MCF 10A (cell line): Measurements from ENCODE around the gene SNX33. TPM values are rescaled to one million over a fixed set of nuclear protein-coding genes. Genes with fewer than 3 reads are reported as not detected.

Source experiments
- BruUV-seq: library from RNA; stranded (reverse); fragments of 400-500 nt; replicated peaks from 2 replicates; lab custom pipeline; 2021; lab: Mats Ljungman, UMichigan
- CTCF ChIA-PET: fragments of 300-600 bp; sonication (Branson Sonifier 250); formaldehyde crosslinking; extraction: SDS; loops from one replicate; lab custom pipeline; 2021; ENCODE audit warnings: antibody characterized with exemption, inconsistent platforms; lab: Yijun Ruan, JAX
- POLR2A ChIA-PET: fragments of 300-600, 350-650 bp; sonication (Branson Sonifier 250); formaldehyde crosslinking; extraction: SDS; loops from one replicate; lab custom pipeline; 2020; ENCODE audit warnings: antibody characterized with exemption, inconsistent platforms; lab: Yijun Ruan, JAX
- DNase-seq: peaks from one replicate; pipeline ENCODE4 v3.0.0-alpha.2; 2018; ENCODE audit not compliant: unreplicated experiment
- H3K27ac Mint-ChIP-seq: one replicate; pipeline ENCODE4 v1.8.0; 2022; ENCODE audit warnings: mild to moderate bottlenecking, low read depth, mixed read lengths; ENCODE audit not compliant: unreplicated experiment
- H3K27me3 Mint-ChIP-seq: one replicate; pipeline ENCODE4 v1.8.0; 2022; ENCODE audit warnings: mixed read lengths; ENCODE audit not compliant: insufficient read depth, unreplicated experiment
- H3K36me3 Mint-ChIP-seq: one replicate; pipeline ENCODE4 v1.8.0; 2022; ENCODE audit warnings: mild to moderate bottlenecking, moderate library complexity, mixed read lengths; ENCODE audit not compliant: insufficient read depth, unreplicated experiment
- H3K4me1 Mint-ChIP-seq: one replicate; pipeline ENCODE4 v1.8.0; 2022; ENCODE audit warnings: mixed read lengths; ENCODE audit not compliant: insufficient read depth, unreplicated experiment
- H3K4me3 Mint-ChIP-seq: one replicate; pipeline ENCODE4 v1.8.0; 2022; ENCODE audit warnings: mild to moderate bottlenecking, moderate library complexity, mixed read lengths; ENCODE audit not compliant: unreplicated experiment
- H3K9me3 Mint-ChIP-seq: one replicate; pipeline ENCODE4 v1.8.0; 2022; ENCODE audit warnings: mixed read lengths; ENCODE audit not compliant: unreplicated experiment
- CTCF ChIP-seq: fragments of 200-600 bp; IDR thresholded peaks from one replicate; pipeline ENCODE4 v1.8.0; 2022; ENCODE audit warnings: antibody characterized with exemption, mild to moderate bottlenecking; ENCODE audit not compliant: unreplicated experiment
- intact Hi-C: fragments of 100-400 bp; cut with micrococcal nuclease; formaldehyde crosslinking; loops from 2 replicates; pipeline ENCODE4 v1.14.1; 2022
- total RNA-seq: library from RNA; stranded (reverse); gene quantifications from 2 replicates; pipeline ENCODE4 v1.2.3, GENCODE V29; 2022

Gene SNX33
- total RNA-seq, 1 experiment from 2014 or later, result 15.2 TPM

DNA sequence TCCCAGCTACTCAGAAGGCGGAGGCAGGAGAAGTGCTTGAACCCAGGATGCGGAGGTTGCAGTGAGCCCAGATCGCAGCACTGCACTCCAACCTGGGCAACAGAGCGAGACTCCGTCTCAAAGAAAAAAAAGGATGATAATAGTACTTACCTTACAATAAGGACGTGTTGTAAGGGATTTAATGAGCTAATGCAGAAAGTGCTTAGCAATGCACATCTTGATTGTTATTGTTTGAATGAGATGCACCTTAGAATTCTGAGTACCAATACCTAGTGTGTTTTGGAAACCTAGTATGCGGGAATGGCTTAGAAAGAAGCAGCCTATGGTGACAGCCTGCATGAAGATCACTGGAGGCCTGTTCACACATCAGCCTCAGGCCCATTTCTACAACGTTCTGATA lies 41.7 kb upstream of the SNX33 start:
- Mint-ChIP-seq H3K27ac (no peak overlapping the region), H3K27me3 (no peaks in the 10 kb centered on the region), H3K9me3 (no peaks in the 10 kb centered on the region), H3K36me3 (peaks cover 78% of the 10 kb centered on the region), H3K4me1 (no peaks in the 10 kb centered on the region), H3K4me3 (no peak overlapping the region)
- intact Hi-C loops, result no loop called here
- no peak for DNase-seq
- no TSS peak for BruUV-seq
- no peak for TF ChIP-seq CTCF
- ChIA-PET CTCF (no interaction called here), POLR2A (no interaction called here)

DNA sequence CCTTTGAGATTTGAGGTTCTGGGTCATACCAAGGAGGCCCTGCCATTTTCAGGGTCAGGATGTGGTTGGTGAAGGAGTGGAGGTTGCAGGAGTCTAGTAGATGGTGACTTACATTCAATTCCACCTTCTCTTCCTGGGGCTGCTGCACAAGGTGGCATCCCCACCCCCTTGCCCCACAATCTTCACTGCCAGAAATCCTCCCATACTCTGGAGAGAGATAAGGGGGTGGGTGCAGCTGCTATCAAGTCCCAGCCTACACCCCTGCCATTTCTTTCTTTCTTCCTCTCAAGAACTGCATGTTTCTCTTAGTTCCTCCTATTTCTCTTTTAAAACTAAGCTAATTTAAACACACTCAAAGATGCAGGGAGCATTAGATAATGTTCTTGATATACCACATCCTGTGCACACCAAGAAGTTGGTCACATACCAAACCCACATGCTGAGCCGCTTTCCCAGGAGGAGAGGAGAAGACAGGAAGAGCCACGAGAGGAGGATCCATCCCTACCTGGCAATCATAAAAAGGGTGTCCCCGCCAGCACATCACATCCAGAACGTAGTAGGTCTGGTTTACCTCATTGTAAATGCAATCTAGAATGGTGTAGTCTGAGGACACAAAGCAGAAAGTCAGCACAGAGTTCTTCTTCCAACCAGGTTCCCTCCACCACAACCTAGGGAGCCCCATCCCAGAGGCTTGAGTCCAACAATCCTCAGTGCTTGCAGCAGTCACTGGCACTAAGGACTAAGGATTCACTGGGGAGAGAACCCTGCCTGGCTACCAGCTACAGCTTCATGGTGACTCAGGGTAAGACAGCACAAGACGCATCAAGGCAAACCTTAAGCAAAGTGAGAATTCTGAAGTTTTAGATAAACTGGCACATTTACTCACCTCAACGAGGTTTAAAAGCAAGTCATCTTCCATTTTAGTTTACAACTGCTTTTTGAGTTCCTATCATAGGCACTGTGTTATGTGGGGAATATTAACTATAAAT lies 40.7 kb upstream of the SNX33 start:
- intact Hi-C loops, result no loop called here
- H3K9me3 Mint-ChIP-seq, result no peaks in the 10 kb centered on the region
- no peak overlapping the region for H3K27ac Mint-ChIP-seq
- DNase-seq, result no peak
- H3K27me3 Mint-ChIP-seq, result no peaks in the 10 kb centered on the region
- H3K4me1 Mint-ChIP-seq, result no peaks in the 10 kb centered on the region
- ChIA-PET CTCF (interaction anchor here (0.9 to 1.8 kb wide), 2 partner anchors 14 to 79 kb away, joined by 3 to 5 read pairs; no protein-coding TSS in a partner anchor), POLR2A (interaction anchor here (0.5 kb wide), 2 partner anchors 41 to 150 kb away, joined by 3 read pairs; partner anchors contain the start of gene SNX33)
- H3K36me3 Mint-ChIP-seq, result peaks cover 80% of the 10 kb centered on the region
- no peak for TF ChIP-seq CTCF
- BruUV-seq, result no TSS peak
- H3K4me3 Mint-ChIP-seq, result no peak overlapping the region

GRCh38 chr15:75616766-75617165 lies 30.9 kb upstream of the SNX33 start:
- Mint-ChIP-seq H3K36me3 (peaks cover 79% of the 10 kb centered on the region), H3K27ac (no peak overlapping the region), H3K4me3 (no peak overlapping the region), H3K4me1 (peaks cover 16% of the 10 kb centered on the region), H3K9me3 (no peaks in the 10 kb centered on the region), H3K27me3 (no peaks in the 10 kb centered on the region)
- POLR2A ChIA-PET, result interaction anchor here (1.5 kb wide), 1 partner anchor 160 kb away, joined by 3 read pairs; no protein-coding TSS in a partner anchor
- TF ChIP-seq CTCF, result no peak
- CTCF ChIA-PET, result interaction anchor here (0.6 kb wide), 2 partner anchors 12 to 66 kb away, joined by 3 read pairs; no protein-coding TSS in a partner anchor
- DNase-seq, result no peak
- no TSS peak for BruUV-seq
- intact Hi-C loops, result no loop called here
